Neural cell (in vitro differentiated cells): ENCODE measurements around the gene DNAH1. TPM values are rescaled to one million over a fixed set of nuclear protein-coding genes. Genes with fewer than 3 reads are reported as not detected.

Experiments
- H2AFZ ChIP-seq: fragments of 200-600, 300-800 bp; sonication (generic), shearing (Covaris generic); 2 replicates; pipeline ENCODE4 v1.6.0; 2014; ENCODE audit warnings: low read depth, mild to moderate bottlenecking, antibody characterized with exemption, low read length, moderate library complexity
- H3F3A ChIP-seq: fragments of 200-600 bp; shearing (Covaris generic); 2 replicates; pipeline ENCODE4 v1.6.1; 2016; ENCODE audit warnings: mild to moderate bottlenecking, moderate library complexity, mixed read lengths, antibody characterized with exemption, low read length; ENCODE audit not compliant: insufficient read depth, poor library complexity, severe bottlenecking
- H3K27ac ChIP-seq: fragments of 200-600, 300-800 bp; sonication (generic), shearing (Covaris generic); 2 replicates; pipeline ENCODE4 v1.5.1; 2014; ENCODE audit warnings: mild to moderate bottlenecking, low read length, moderate library complexity
- H3K27me3 ChIP-seq: fragments of 300-800, 200-600 bp; sonication (generic), shearing (Covaris generic); 2 replicates; pipeline ENCODE4 v1.6.0; 2014; ENCODE audit warnings: mild to moderate bottlenecking, low read depth, low read length, moderate library complexity; ENCODE audit not compliant: insufficient read depth
- H3K36me3 ChIP-seq: fragments of 300-800, 200-600 bp; sonication (generic), shearing (Covaris generic); 2 replicates; pipeline ENCODE4 v1.5.1; 2014; ENCODE audit warnings: mild to moderate bottlenecking, antibody characterized with exemption, low read length, moderate library complexity; ENCODE audit not compliant: insufficient read depth
- H3K4me2 ChIP-seq: fragments of 300-800, 200-600 bp; sonication (generic), shearing (Covaris generic); 2 replicates; pipeline ENCODE4 v1.6.0; 2014; ENCODE audit warnings: mild to moderate bottlenecking, low read length
- H3K4me3 ChIP-seq: fragments of 300-800, 200-600 bp; sonication (generic), shearing (Covaris generic); 2 replicates; pipeline ENCODE4 v1.5.1; 2014; ENCODE audit warnings: mild to moderate bottlenecking, low read length, moderate library complexity
- H3K79me2 ChIP-seq: fragments of 200-600 bp; shearing (Covaris generic); replicated peaks from 2 replicates; pipeline ENCODE4 v1.6.0; 2014; ENCODE audit warnings: mild to moderate bottlenecking, low read length, moderate library complexity; ENCODE audit not compliant: insufficient read depth
- H3K9ac ChIP-seq: fragments of 300-800, 200-600 bp; sonication (generic), shearing (Covaris generic); 2 replicates; pipeline ENCODE4 v1.6.1; 2016; ENCODE audit warnings: mild to moderate bottlenecking, low read length, mixed read lengths
- H3K9me2 ChIP-seq: fragments of 200-600 bp; shearing (Covaris generic); 2 replicates; pipeline ENCODE4 v1.6.1; 2016; ENCODE audit warnings: mild to moderate bottlenecking, low read length, mixed read lengths; ENCODE audit not compliant: insufficient read depth
- H3K9me3 ChIP-seq: fragments of 200-600, 300-800 bp; sonication (generic), shearing (Covaris generic); 2 replicates; pipeline ENCODE4 v1.6.1; 2016; ENCODE audit warnings: mild to moderate bottlenecking, mixed run types, low read length, moderate library complexity, mixed read lengths
- H4K20me1 ChIP-seq: fragments of 200-600 bp; shearing (Covaris generic); 2 replicates; pipeline ENCODE4 v1.6.1; 2016; ENCODE audit warnings: mild to moderate bottlenecking, mixed run types; ENCODE audit not compliant: insufficient read depth
- CTCF ChIP-seq: fragments of 450-650 bp; IDR thresholded peaks from 2 replicates; pipeline ENCODE4 v1.5.1; 2014; ENCODE audit warnings: antibody characterized with exemption, mild to moderate bottlenecking, moderate library complexity; ENCODE audit not compliant: poor library complexity, severe bottlenecking
- EZH2 ChIP-seq: fragments of 200-600, 300-800 bp; shearing (Covaris generic), sonication (generic); IDR thresholded peaks from 2 replicates; pipeline ENCODE4 v1.6.1; 2014; ENCODE audit warnings: antibody characterized with exemption, low read length, borderline replicate concordance, mild to moderate bottlenecking; ENCODE audit not compliant: insufficient read depth, poor library complexity, severe bottlenecking
- MXI1 ChIP-seq: fragments of 450-650 bp; conservative IDR thresholded peaks from 2 replicates; pipeline ENCODE4 v1.6.1; 2014; ENCODE audit warnings: antibody characterized with exemption, mild to moderate bottlenecking; ENCODE audit not compliant: poor library complexity, severe bottlenecking
- POLR2AphosphoS5 ChIP-seq: IDR thresholded peaks from 2 replicates; pipeline ENCODE4 v1.6.1; 2012
- RAD21 ChIP-seq: fragments of 450-650 bp; conservative IDR thresholded peaks from 2 replicates; pipeline ENCODE4 v1.6.1; 2014; ENCODE audit warnings: antibody characterized with exemption, mild to moderate bottlenecking, moderate library complexity
- REST ChIP-seq: IDR thresholded peaks from 2 replicates; pipeline ENCODE4 v1.6.1; 2012; ENCODE audit warnings: borderline replicate concordance
- TAF1 ChIP-seq: IDR thresholded peaks from 2 replicates; pipeline ENCODE4 v1.6.1; 2012; ENCODE audit warnings: low read depth
- polyA plus RNA-seq: library from polyadenylated mRNA; depleted of rRNA; stranded (reverse); fragments of >200 nt; gene quantifications from 2 replicates; pipeline ENCODE4 v1.2.3, GENCODE V29; 2014

Gene DNAH1
- polyA plus RNA-seq, 1 donor from 2014 or later, result 5.4 TPM

- no peaks in the 10 kb centered on the region for H3K79me2 ChIP-seq
- no peak overlapping the region for H3K27ac ChIP-seq
- no peak overlapping the region for H3K4me2 ChIP-seq
- H3K27me3 ChIP-seq, result no peaks in the 10 kb centered on the region
- no peaks in the 10 kb centered on the region for H4K20me1 ChIP-seq
- H3K9ac ChIP-seq, result no peak overlapping the region
- no peaks in the 10 kb centered on the region for H3K9me3 ChIP-seq
- no peak overlapping the region for H2AFZ ChIP-seq
- TF ChIP-seq EZH2 (no peak), MXI1 (no peak), CTCF (no peak), RAD21 (no peak)
- H3K9me2 ChIP-seq, result no peaks in the 10 kb centered on the region
- no peak overlapping the region for H3K4me3 ChIP-seq
- no peaks in the 10 kb centered on the region for H3F3A ChIP-seq
- H3K36me3 ChIP-seq, result peaks cover 7% of the 10 kb centered on the region
These were observed 82.6 kb downstream of the DNAH1 start for GRCh38 chr3:52398670-52399081.

DNA sequence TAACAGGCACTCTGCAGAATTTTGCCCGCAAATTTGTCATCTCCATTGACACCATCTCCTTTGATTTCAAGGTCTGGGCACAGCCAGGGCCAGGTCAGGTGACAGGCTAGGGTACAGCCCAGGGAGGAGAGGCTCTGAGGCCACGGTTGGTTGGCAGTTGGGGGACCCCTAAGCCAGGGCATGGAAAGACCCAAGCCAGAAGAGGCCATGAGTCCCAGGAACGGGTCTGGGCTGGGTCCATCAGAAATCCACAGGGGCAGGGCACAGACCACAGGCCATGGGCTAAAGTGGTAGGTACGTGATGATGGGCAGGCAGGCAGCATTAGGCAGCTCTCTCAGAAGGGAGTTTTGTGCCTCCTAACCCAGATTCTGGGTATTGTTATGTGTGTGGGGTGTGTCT lies 83.0 kb downstream of the DNAH1 start:
- no peak for TF ChIP-seq TAF1
- no peak overlapping the region for H3K27ac ChIP-seq
- H2AFZ ChIP-seq, result no peak overlapping the region
- H3K9me2 ChIP-seq, result no peaks in the 10 kb centered on the region
- no peaks in the 10 kb centered on the region for H3K9me3 ChIP-seq
- no peaks in the 10 kb centered on the region for H3F3A ChIP-seq
- H3K36me3 ChIP-seq, result peaks cover 7% of the 10 kb centered on the region
- H3K4me2 ChIP-seq, result no peak overlapping the region
- H3K79me2 ChIP-seq, result no peaks in the 10 kb centered on the region
- H4K20me1 ChIP-seq, result no peaks in the 10 kb centered on the region
- no peaks in the 10 kb centered on the region for H3K27me3 ChIP-seq
- no peak overlapping the region for H3K4me3 ChIP-seq
- no peak overlapping the region for H3K9ac ChIP-seq

DNA sequence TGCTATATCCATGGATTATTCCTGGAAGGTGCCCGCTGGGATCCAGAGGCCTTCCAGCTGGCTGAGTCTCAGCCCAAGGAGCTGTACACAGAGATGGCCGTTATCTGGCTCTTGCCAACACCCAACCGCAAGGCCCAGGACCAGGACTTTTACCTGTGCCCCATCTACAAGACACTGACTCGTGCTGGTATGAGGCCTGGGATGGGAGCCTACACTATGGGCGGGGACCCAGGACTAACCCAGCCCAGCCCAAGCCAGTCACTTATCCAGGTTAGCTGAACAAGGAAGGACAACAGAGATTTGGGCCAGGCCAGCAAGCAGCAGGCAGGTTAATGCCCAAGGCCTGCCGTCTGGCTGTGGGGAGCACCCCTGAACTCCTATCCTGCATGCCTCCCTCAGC lies 83.5 kb downstream of the DNAH1 start:
- H3K27me3 ChIP-seq, result no peaks in the 10 kb centered on the region
- H3K27ac ChIP-seq, result no peak overlapping the region
- no peak overlapping the region for H2AFZ ChIP-seq
- peaks cover 7% of the 10 kb centered on the region for H3K36me3 ChIP-seq
- H3K4me3 ChIP-seq, result no peak overlapping the region
- no peak overlapping the region for H3K9ac ChIP-seq
- no peak overlapping the region for H3K4me2 ChIP-seq
- no peaks in the 10 kb centered on the region for H3K79me2 ChIP-seq
- no peaks in the 10 kb centered on the region for H3K9me2 ChIP-seq
- no peaks in the 10 kb centered on the region for H3F3A ChIP-seq
- no peaks in the 10 kb centered on the region for H4K20me1 ChIP-seq
- no peaks in the 10 kb centered on the region for H3K9me3 ChIP-seq
- TF ChIP-seq POLR2AphosphoS5 (no peak), EZH2 (no peak), REST (no peak)
